NCI-H128 (cell line): Measurements from ENCODE around the gene NDUFAF4.
"Not testable (repeated sequence)": the region's sequence is repeated elsewhere in the genome, so short reads cannot be mapped to it uniquely, and the experiment has no call there.

Source experiments
- DNase-seq: peaks from one replicate; lab custom pipeline; 2025; ENCODE audit not compliant: unreplicated experiment; lab: John Stamatoyannopoulos, UW

NDUFAF4 gene

GRCh38 chr6:96899451-96899998 is 1.8 kb upstream of the NDUFAF4 start:
- no peak for DNase-seq

DNA sequence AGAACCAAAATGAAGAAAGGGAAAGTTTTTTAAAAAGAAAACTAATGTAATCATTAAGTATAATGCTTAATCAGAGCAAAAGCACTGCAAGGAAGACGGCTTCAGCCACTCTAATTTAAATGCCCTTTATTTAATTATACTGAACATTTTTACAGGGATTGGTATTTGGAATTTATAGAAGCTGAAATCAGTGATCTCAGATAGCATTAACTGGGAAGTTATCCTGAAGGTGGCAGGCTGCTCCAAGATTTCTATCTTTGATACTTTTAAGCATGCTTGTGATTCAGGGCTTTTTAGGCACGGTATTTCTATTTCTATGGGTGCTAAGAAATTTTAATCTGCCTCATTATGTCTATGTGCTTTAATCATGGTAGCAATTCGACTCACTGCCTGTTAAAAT is 1.3 kb upstream of the NDUFAF4 start:
- no peak for DNase-seq

DNA sequence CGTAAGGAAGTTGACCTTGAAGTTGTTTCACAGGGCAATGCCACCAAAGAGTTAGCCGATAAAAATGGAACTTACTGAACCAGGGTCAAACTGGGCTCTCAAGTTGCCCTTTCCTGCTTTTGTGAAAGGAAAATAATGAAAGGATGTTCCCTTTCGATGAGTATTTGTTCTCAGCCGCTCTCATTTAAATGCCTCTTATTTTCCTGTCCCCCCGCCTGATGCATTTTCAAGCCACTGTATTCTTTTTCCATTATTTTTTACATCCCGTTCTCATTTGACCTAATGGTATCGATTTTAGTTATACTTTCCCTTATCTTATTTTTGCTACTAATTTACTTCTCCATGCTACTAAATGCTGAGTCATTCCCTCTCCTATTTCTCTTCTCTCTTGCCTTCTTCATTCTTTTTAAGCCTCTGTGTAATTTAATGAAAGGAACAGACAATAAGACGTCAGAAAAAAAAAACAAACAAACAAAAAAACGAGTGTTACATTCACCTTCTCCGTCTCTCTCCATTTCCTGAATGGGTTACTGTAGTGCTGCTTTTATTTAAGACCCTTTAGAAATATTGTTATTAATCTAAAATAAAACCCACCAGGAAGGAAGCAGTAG is 655 bp upstream of the NDUFAF4 start:
- no peak for DNase-seq

- no peak for DNase-seq
Observed at GRCh38 chr6:96889146-96889545, 8.5 kb downstream of the NDUFAF4 start.

- no peak for DNase-seq
Observed at GRCh38 chr6:96888745-96889144, 8.9 kb downstream of the NDUFAF4 start.

GRCh38 chr6:96886519-96886918 is 11.2 kb downstream of the NDUFAF4 start:
- DNase-seq: no peak

GRCh38 chr6:96885187-96885631 is 12.5 kb downstream of the NDUFAF4 start:
- DNase-seq: not testable (repeated sequence)

DNA sequence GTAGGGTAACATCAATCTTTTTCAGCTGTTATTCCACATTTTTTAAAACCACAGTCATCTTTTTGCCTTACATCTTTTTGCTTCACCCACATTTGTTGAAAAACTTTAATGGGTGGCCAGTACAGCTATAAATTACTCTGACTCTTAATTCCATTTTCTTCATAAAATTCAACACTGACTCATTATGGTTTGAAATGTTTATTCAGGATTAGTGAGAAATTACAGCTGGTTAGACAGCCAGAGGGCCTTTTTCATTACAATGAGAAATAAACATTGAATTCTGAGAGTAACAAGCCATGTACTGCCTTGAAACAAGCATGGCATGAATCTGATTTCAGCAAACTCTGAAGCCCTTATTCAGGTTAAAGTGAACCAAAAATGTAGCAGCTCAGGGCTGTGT is 19.5 kb downstream of the NDUFAF4 start:
- DNase-seq: no peak

DNA sequence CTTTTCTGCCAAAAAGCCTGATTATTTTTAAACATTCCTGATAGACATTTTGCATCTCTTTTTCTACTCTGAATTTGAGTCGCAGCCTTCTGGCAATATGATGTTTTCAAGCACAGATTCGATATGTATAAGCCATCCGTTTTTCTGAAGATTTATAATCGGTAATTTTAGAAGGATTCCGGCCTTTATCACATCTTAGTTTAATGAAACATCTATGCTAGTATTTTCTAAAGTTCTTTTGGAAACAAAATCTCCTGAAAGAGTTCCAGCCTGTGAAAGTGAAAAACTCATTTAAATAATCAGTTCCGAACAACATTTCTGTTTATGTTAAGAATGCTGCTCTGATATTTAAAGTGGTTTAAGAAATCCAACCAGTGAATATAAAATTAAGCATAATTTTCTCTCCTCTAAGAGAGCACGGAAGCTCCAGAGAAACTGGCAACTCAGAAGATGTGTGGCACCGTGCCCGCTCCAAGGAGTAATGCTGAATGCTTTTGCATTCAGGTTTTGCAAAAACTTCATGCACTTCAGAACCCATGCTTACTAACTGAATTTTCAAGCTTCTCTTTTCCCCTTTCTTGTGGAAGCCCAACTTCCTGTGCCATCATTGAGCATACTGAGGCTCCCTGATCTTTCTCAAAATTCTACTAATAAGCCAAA is 20.7 kb downstream of the NDUFAF4 start:
- DNase-seq: no peak

GRCh38 chr6:96872976-96873375 is 24.7 kb downstream of the NDUFAF4 start:
- DNase-seq: no peak

GRCh38 chr6:96865055-96865405 is 32.7 kb downstream of the NDUFAF4 start:
- DNase-seq: no peak

- no peak for DNase-seq
Observed at GRCh38 chr6:96864216-96865054, 33.3 kb downstream of the NDUFAF4 start.

GRCh38 chr6:96862560-96862959 is 35.1 kb downstream of the NDUFAF4 start:
- DNase-seq: no peak

- no peak for DNase-seq
Observed at GRCh38 chr6:96861588-96861987, 36.1 kb downstream of the NDUFAF4 start.

GRCh38 chr6:96856856-96857255 is 40.8 kb downstream of the NDUFAF4 start:
- no peak for DNase-seq

DNA sequence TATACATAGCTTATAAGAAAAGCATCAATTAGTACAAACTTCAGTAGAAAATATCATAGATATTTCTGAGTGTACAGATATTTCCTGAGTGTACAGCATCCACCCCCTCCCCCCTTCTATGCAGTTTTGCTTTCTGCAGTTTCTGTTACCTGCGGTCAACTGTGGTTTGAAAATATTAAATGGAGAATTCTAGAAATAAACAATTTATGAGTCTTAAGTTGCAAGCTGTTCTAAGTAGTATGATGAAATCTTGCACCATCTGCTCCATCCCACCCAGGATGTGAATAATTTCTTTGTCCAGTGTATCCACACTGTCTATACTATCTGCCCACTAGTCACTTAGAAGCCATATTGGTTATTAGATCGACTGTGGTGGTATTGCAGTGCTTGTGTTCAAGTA is 44.6 kb downstream of the NDUFAF4 start:
- DNase-seq: no peak

GRCh38 chr6:96852605-96853004 is 45.1 kb downstream of the NDUFAF4 start:
- DNase-seq: no peak

DNA sequence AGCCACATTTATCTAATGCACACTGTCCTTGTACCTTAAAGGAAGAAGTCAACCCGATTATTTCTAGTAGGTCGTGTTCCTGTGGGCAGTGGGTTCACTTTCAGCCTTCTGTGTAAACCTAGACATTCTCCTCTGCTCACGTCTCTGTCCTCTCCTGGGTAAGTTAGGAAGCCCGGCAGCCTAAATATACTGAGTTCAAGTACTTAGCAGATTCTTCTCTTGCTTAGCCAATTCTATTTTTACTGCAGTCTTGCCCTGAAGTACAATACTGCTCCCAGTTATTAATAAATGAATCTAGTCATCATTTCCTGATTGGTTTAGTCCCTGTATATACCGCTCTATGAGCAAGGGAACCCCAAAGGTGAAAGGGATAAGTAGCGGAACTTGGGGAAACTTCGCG is 45.8 kb downstream of the NDUFAF4 start:
- DNase-seq: no peak

GRCh38 chr6:96849615-96850014 is 48.1 kb downstream of the NDUFAF4 start:
- DNase-seq: no peak

GRCh38 chr6:96844530-96844929 is 53.2 kb downstream of the NDUFAF4 start:
- no peak for DNase-seq

- no peak for DNase-seq
Observed at GRCh38 chr6:96841345-96841744, 56.3 kb downstream of the NDUFAF4 start.
